Neuron (in vitro differentiated cells): Measurements from ENCODE around the gene TTLL12.

Experiments
- H2AFZ ChIP-seq: one replicate; pipeline ENCODE4 v1.6.1; 2013; ENCODE audit warnings: low read depth, mild to moderate bottlenecking, inconsistent platforms, low read length, moderate library complexity
- H3K27me3 ChIP-seq: one replicate; pipeline ENCODE4 v1.6.1; 2013; ENCODE audit warnings: low read length; ENCODE audit not compliant: insufficient read depth
- H3K36me3 ChIP-seq: one replicate; pipeline ENCODE4 v1.6.1; 2013; ENCODE audit warnings: low read length; ENCODE audit not compliant: insufficient read depth
- H3K4me1 ChIP-seq: one replicate; pipeline ENCODE4 v1.6.1; 2013; ENCODE audit warnings: low read length; ENCODE audit not compliant: insufficient read depth
- H3K4me3 ChIP-seq: 2 replicates; pipeline ENCODE4 v1.5.1; 2013; ENCODE audit warnings: mild to moderate bottlenecking, low read length, moderate library complexity
- H3K9me3 ChIP-seq: one replicate; pipeline ENCODE4 v1.6.1; 2013; ENCODE audit warnings: low read length

Gene TTLL12

GRCh38 chr22:43183496-43184277 is 3.2 kb downstream of the TTLL12 start:
- H3K4me1 ChIP-seq: peaks cover 17% of the 10 kb centered on the region
- no peaks in the 10 kb centered on the region for H3K27me3 ChIP-seq
- no peak overlapping the region for H3K4me3 ChIP-seq
- peaks cover 27% of the 10 kb centered on the region for H3K36me3 ChIP-seq
- no peak overlapping the region for H2AFZ ChIP-seq
- H3K9me3 ChIP-seq: peaks cover 1% of the 10 kb centered on the region

GRCh38 chr22:43182726-43183125 is 4.2 kb downstream of the TTLL12 start:
- Histone ChIP-seq H3K27me3 (no peaks in the 10 kb centered on the region), H3K36me3 (peaks cover 33% of the 10 kb centered on the region), H3K9me3 (peaks cover 2% of the 10 kb centered on the region), H2AFZ (no peak overlapping the region), H3K4me1 (peaks cover 15% of the 10 kb centered on the region), H3K4me3 (no peak overlapping the region)

GRCh38 chr22:43182118-43182517 is 4.8 kb downstream of the TTLL12 start:
- Histone ChIP-seq H3K4me3 (no peak overlapping the region), H2AFZ (no peak overlapping the region), H3K27me3 (no peaks in the 10 kb centered on the region), H3K36me3 (peaks cover 38% of the 10 kb centered on the region), H3K4me1 (peaks cover 13% of the 10 kb centered on the region), H3K9me3 (peaks cover 2% of the 10 kb centered on the region)

- H3K9me3 ChIP-seq: peaks cover 2% of the 10 kb centered on the region
- H3K36me3 ChIP-seq: peaks cover 38% of the 10 kb centered on the region
- H3K27me3 ChIP-seq: no peaks in the 10 kb centered on the region
- H2AFZ ChIP-seq: no peak overlapping the region
- peaks cover 13% of the 10 kb centered on the region for H3K4me1 ChIP-seq
- H3K4me3 ChIP-seq: no peak overlapping the region
These were observed 5.4 kb downstream of the TTLL12 start for GRCh38 chr22:43181321-43182076.

- H3K4me1 ChIP-seq: peaks cover 5% of the 10 kb centered on the region
These were observed 6.3 kb downstream of the TTLL12 start for GRCh38 chr22:43180670-43181069.

GRCh38 chr22:43179911-43180195 is 7.1 kb downstream of the TTLL12 start:
- peaks cover 49% of the 10 kb centered on the region for H3K36me3 ChIP-seq

More at GRCh38 chr22:43180670-43181069, 6.3 kb downstream of the TTLL12 start:
- Histone ChIP-seq H3K9me3 (peaks cover 2% of the 10 kb centered on the region), H2AFZ (no peak overlapping the region), H3K27me3 (no peaks in the 10 kb centered on the region), H3K36me3 (peaks cover 42% of the 10 kb centered on the region), H3K4me3 (no peak overlapping the region)

GRCh38 chr22:43179146-43179910 is 7.6 kb downstream of the TTLL12 start:
- no peak overlapping the region for H3K4me3 ChIP-seq
- H3K9me3 ChIP-seq: peaks cover 2% of the 10 kb centered on the region
- H2AFZ ChIP-seq: no peak overlapping the region
- peaks cover 54% of the 10 kb centered on the region for H3K36me3 ChIP-seq
- H3K4me1 ChIP-seq: no peaks in the 10 kb centered on the region
- no peaks in the 10 kb centered on the region for H3K27me3 ChIP-seq

More at GRCh38 chr22:43179911-43180195, 7.1 kb downstream of the TTLL12 start:
- Histone ChIP-seq H2AFZ (no peak overlapping the region), H3K27me3 (no peaks in the 10 kb centered on the region), H3K4me3 (no peak overlapping the region), H3K9me3 (peaks cover 2% of the 10 kb centered on the region), H3K4me1 (no peaks in the 10 kb centered on the region)

GRCh38 chr22:43177479-43177878 is 9.5 kb downstream of the TTLL12 start:
- H3K4me3 ChIP-seq: no peak overlapping the region
- no peaks in the 10 kb centered on the region for H3K27me3 ChIP-seq
- peaks cover 64% of the 10 kb centered on the region for H3K36me3 ChIP-seq
- H2AFZ ChIP-seq: no peak overlapping the region
- H3K9me3 ChIP-seq: peaks cover 2% of the 10 kb centered on the region
- H3K4me1 ChIP-seq: no peaks in the 10 kb centered on the region

- Histone ChIP-seq H3K9me3 (peaks cover 2% of the 10 kb centered on the region), H3K36me3 (peaks cover 67% of the 10 kb centered on the region)
These were observed 10.8 kb downstream of the TTLL12 start for GRCh38 chr22:43176090-43176489.

GRCh38 chr22:43174941-43175531 is 11.9 kb downstream of the TTLL12 start:
- Histone ChIP-seq H3K36me3 (peaks cover 73% of the 10 kb centered on the region), H3K9me3 (peaks cover 2% of the 10 kb centered on the region), H3K4me1 (no peaks in the 10 kb centered on the region), H3K4me3 (no peak overlapping the region), H2AFZ (no peak overlapping the region), H3K27me3 (no peaks in the 10 kb centered on the region)

More at GRCh38 chr22:43176090-43176489, 10.8 kb downstream of the TTLL12 start:
- no peaks in the 10 kb centered on the region for H3K27me3 ChIP-seq
- no peaks in the 10 kb centered on the region for H3K4me1 ChIP-seq
- H2AFZ ChIP-seq: no peak overlapping the region
- no peak overlapping the region for H3K4me3 ChIP-seq

GRCh38 chr22:43173976-43174720 is 12.8 kb downstream of the TTLL12 start:
- H3K36me3 ChIP-seq: peaks cover 73% of the 10 kb centered on the region

GRCh38 chr22:43173566-43173965 is 13.4 kb downstream of the TTLL12 start:
- Histone ChIP-seq H3K4me3 (no peak overlapping the region), H3K27me3 (no peaks in the 10 kb centered on the region), H2AFZ (no peak overlapping the region), H3K36me3 (peaks cover 73% of the 10 kb centered on the region), H3K4me1 (no peaks in the 10 kb centered on the region), H3K9me3 (no peaks in the 10 kb centered on the region)

More at GRCh38 chr22:43173976-43174720, 12.8 kb downstream of the TTLL12 start:
- Histone ChIP-seq H3K4me1 (no peaks in the 10 kb centered on the region), H3K9me3 (peaks cover 2% of the 10 kb centered on the region), H3K27me3 (no peaks in the 10 kb centered on the region), H2AFZ (no peak overlapping the region), H3K4me3 (no peak overlapping the region)
